HEK293 (cell line): ENCODE results near the gene SMIM13.
A peak's percentile ranks its signal among the peaks of the same experiment; 100 is the strongest.

Experiments used
- HOXA7 ChIP-seq: sonication (generic); formaldehyde crosslinking; IDR thresholded peaks from 2 replicates; pipeline ENCODE4 v1.8.1; 2022; ENCODE audit warnings: missing genetic modification reagents, borderline replicate concordance
- OVOL3 ChIP-seq: fragments of 450-650 bp; formaldehyde crosslinking; IDR thresholded peaks from 2 replicates; pipeline ENCODE4 v1.5.1; 2016; ENCODE audit warnings: missing biosample characterization, missing genetic modification characterization
- PRDM1 ChIP-seq: fragments of 450-650 bp; formaldehyde crosslinking; IDR thresholded peaks from 2 replicates; pipeline ENCODE4; 2016; ENCODE audit warnings: missing biosample characterization, missing genetic modification characterization
- ZNF37A ChIP-seq: fragments of 450-650 bp; IDR thresholded peaks from 2 replicates; pipeline ENCODE4 v1.5.1; 2018; ENCODE audit warnings: missing biosample characterization, missing genetic modification characterization
- ZNF785 ChIP-seq: fragments of 450-650 bp; formaldehyde crosslinking; IDR thresholded peaks from 2 replicates; pipeline ENCODE4 v1.5.1; 2016; ENCODE audit warnings: missing biosample characterization, missing genetic modification characterization
- TF ChIP-seq, protein P1 (sequence below): fragments of 450-650 bp; formaldehyde crosslinking; IDR thresholded peaks from 2 replicates; pipeline ENCODE4 v1.5.1; 2016; ENCODE audit warnings: missing biosample characterization, missing genetic modification characterization
- TF ChIP-seq, protein P2 (sequence below): fragments of 450-650 bp; formaldehyde crosslinking; IDR thresholded peaks from 2 replicates; pipeline ENCODE4 v1.5.1; 2017; ENCODE audit warnings: missing biosample characterization, missing genetic modification characterization
- TF ChIP-seq, protein P3 (sequence below): fragments of 450-650 bp; formaldehyde crosslinking; IDR thresholded peaks from 2 replicates; pipeline ENCODE4 v1.5.1; 2016; ENCODE audit warnings: missing biosample characterization, missing genetic modification characterization
- TF ChIP-seq, protein P4 (sequence below): fragments of 450-650 bp; formaldehyde crosslinking; IDR thresholded peaks from 2 replicates; pipeline ENCODE4 v1.5.1; 2016; ENCODE audit warnings: missing biosample characterization, missing genetic modification characterization, borderline replicate concordance
- TF ChIP-seq, protein P5 (sequence below): fragments of 450-650 bp; formaldehyde crosslinking; IDR thresholded peaks from 2 replicates; pipeline ENCODE4 v1.5.1; 2016; ENCODE audit warnings: missing biosample characterization, missing genetic modification characterization
- TF ChIP-seq, protein P6 (sequence below): fragments of 450-650 bp; IDR thresholded peaks from 2 replicates; pipeline ENCODE4 v1.5.1; 2018; ENCODE audit warnings: missing biosample characterization, missing genetic modification characterization
- TF ChIP-seq, protein P7 (sequence below): fragments of 450-650 bp; formaldehyde crosslinking; IDR thresholded peaks from 2 replicates; pipeline ENCODE4 v1.5.1; 2017; ENCODE audit warnings: missing biosample characterization, missing genetic modification characterization

The SMIM13 gene

DNA sequence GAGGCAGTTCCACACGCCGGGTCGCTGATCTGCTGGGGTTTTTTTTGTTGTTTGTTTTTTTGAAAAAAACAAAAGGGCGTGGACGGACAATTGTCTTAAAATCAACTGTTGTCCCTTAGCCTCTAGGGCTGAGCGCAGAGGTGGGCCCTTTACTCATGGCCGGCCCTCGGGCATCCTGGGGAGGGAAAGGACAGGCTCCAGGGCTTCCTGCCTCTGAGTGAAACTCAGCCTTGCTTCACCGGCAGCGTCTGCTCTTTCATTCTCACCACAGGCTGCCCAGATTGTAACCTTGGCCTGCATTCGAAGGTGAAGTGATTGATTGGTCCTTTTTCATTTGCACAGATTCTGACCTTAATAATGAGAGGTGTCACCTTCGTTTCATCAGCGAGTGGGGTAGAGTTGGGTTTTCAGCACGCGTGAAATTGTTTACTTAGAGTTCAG, 797 bp downstream of the SMIM13 start (continued):
- TF ChIP-seq, protein P1, sequence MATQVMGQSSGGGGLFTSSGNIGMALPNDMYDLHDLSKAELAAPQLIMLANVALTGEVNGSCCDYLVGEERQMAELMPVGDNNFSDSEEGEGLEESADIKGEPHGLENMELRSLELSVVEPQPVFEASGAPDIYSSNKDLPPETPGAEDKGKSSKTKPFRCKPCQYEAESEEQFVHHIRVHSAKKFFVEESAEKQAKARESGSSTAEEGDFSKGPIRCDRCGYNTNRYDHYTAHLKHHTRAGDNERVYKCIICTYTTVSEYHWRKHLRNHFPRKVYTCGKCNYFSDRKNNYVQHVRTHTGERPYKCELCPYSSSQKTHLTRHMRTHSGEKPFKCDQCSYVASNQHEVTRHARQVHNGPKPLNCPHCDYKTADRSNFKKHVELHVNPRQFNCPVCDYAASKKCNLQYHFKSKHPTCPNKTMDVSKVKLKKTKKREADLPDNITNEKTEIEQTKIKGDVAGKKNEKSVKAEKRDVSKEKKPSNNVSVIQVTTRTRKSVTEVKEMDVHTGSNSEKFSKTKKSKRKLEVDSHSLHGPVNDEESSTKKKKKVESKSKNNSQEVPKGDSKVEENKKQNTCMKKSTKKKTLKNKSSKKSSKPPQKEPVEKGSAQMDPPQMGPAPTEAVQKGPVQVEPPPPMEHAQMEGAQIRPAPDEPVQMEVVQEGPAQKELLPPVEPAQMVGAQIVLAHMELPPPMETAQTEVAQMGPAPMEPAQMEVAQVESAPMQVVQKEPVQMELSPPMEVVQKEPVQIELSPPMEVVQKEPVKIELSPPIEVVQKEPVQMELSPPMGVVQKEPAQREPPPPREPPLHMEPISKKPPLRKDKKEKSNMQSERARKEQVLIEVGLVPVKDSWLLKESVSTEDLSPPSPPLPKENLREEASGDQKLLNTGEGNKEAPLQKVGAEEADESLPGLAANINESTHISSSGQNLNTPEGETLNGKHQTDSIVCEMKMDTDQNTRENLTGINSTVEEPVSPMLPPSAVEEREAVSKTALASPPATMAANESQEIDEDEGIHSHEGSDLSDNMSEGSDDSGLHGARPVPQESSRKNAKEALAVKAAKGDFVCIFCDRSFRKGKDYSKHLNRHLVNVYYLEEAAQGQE: no peak
- TF ChIP-seq, protein P2, sequence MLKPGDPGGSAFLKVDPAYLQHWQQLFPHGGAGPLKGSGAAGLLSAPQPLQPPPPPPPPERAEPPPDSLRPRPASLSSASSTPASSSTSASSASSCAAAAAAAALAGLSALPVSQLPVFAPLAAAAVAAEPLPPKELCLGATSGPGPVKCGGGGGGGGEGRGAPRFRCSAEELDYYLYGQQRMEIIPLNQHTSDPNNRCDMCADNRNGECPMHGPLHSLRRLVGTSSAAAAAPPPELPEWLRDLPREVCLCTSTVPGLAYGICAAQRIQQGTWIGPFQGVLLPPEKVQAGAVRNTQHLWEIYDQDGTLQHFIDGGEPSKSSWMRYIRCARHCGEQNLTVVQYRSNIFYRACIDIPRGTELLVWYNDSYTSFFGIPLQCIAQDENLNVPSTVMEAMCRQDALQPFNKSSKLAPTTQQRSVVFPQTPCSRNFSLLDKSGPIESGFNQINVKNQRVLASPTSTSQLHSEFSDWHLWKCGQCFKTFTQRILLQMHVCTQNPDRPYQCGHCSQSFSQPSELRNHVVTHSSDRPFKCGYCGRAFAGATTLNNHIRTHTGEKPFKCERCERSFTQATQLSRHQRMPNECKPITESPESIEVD (tag by site-specific recombination): no peak
- TF ChIP-seq, protein P3, sequence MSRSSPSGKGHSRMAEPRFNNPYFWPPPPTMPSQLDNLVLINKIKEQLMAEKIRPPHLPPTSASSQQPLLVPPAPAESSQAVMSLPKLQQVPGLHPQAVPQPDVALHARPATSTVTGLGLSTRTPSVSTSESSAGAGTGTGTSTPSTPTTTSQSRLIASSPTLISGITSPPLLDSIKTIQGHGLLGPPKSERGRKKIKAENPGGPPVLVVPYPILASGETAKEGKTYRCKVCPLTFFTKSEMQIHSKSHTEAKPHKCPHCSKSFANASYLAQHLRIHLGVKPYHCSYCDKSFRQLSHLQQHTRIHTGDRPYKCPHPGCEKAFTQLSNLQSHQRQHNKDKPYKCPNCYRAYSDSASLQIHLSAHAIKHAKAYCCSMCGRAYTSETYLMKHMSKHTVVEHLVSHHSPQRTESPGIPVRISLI (tag by site-specific recombination): peak; percentile 92
- TF ChIP-seq PRDM1 (tag by site-specific recombination): peak; percentile 66; the same call in 1 of the 2 replicates
- TF ChIP-seq, protein P4, sequence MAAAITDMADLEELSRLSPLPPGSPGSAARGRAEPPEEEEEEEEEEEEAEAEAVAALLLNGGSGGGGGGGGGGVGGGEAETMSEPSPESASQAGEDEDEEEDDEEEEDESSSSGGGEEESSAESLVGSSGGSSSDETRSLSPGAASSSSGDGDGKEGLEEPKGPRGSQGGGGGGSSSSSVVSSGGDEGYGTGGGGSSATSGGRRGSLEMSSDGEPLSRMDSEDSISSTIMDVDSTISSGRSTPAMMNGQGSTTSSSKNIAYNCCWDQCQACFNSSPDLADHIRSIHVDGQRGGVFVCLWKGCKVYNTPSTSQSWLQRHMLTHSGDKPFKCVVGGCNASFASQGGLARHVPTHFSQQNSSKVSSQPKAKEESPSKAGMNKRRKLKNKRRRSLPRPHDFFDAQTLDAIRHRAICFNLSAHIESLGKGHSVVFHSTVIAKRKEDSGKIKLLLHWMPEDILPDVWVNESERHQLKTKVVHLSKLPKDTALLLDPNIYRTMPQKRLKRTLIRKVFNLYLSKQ (tag by site-specific recombination): no peak
- TF ChIP-seq, protein P5, sequence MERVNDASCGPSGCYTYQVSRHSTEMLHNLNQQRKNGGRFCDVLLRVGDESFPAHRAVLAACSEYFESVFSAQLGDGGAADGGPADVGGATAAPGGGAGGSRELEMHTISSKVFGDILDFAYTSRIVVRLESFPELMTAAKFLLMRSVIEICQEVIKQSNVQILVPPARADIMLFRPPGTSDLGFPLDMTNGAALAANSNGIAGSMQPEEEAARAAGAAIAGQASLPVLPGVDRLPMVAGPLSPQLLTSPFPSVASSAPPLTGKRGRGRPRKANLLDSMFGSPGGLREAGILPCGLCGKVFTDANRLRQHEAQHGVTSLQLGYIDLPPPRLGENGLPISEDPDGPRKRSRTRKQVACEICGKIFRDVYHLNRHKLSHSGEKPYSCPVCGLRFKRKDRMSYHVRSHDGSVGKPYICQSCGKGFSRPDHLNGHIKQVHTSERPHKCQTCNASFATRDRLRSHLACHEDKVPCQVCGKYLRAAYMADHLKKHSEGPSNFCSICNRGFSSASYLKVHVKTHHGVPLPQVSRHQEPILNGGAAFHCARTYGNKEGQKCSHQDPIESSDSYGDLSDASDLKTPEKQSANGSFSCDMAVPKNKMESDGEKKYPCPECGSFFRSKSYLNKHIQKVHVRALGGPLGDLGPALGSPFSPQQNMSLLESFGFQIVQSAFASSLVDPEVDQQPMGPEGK (tag by site-specific recombination): 0 out of 2 replicates have a peak, but pooled peaks have one; percentile 3
- TF ChIP-seq, protein P6, sequence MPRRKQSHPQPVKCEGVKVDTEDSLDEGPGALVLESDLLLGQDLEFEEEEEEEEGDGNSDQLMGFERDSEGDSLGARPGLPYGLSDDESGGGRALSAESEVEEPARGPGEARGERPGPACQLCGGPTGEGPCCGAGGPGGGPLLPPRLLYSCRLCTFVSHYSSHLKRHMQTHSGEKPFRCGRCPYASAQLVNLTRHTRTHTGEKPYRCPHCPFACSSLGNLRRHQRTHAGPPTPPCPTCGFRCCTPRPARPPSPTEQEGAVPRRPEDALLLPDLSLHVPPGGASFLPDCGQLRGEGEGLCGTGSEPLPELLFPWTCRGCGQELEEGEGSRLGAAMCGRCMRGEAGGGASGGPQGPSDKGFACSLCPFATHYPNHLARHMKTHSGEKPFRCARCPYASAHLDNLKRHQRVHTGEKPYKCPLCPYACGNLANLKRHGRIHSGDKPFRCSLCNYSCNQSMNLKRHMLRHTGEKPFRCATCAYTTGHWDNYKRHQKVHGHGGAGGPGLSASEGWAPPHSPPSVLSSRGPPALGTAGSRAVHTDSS (tag by site-specific recombination): no peak
- TF ChIP-seq, protein P7, sequence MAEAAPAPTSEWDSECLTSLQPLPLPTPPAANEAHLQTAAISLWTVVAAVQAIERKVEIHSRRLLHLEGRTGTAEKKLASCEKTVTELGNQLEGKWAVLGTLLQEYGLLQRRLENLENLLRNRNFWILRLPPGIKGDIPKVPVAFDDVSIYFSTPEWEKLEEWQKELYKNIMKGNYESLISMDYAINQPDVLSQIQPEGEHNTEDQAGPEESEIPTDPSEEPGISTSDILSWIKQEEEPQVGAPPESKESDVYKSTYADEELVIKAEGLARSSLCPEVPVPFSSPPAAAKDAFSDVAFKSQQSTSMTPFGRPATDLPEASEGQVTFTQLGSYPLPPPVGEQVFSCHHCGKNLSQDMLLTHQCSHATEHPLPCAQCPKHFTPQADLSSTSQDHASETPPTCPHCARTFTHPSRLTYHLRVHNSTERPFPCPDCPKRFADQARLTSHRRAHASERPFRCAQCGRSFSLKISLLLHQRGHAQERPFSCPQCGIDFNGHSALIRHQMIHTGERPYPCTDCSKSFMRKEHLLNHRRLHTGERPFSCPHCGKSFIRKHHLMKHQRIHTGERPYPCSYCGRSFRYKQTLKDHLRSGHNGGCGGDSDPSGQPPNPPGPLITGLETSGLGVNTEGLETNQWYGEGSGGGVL (tag by site-specific recombination): no peak
- no peak for TF ChIP-seq ZNF785 (tag by site-specific recombination)
- TF ChIP-seq OVOL3 (tag by site-specific recombination): no peak
- no peak for TF ChIP-seq HOXA7 (CRISPR knock-in tag)
- no peak for TF ChIP-seq ZNF37A (tag by site-specific recombination)
